Retinal pigment epithelial cell (primary cell): ENCODE results near the gene GPALPP1.
A peak's percentile ranks its signal among the peaks of the same experiment; 100 is the strongest.

ENCODE experiments used
- DNase-seq: peaks from one replicate; pipeline ENCODE4 v3.0.0-alpha.2; 2010; ENCODE audit warnings: low read depth
- H3K4me3 ChIP-seq: 2 replicates; pipeline ENCODE4 v1.5.1; 2011; ENCODE audit warnings: mild to moderate bottlenecking, low read length, control low read depth, moderate library complexity
- TF ChIP-seq, protein P1 (sequence below): conservative IDR thresholded peaks from 2 replicates; pipeline ENCODE4 v1.5.1; 2011; ENCODE audit warnings: low read depth, low read length, control low read depth, inconsistent platforms

The GPALPP1 gene

DNA sequence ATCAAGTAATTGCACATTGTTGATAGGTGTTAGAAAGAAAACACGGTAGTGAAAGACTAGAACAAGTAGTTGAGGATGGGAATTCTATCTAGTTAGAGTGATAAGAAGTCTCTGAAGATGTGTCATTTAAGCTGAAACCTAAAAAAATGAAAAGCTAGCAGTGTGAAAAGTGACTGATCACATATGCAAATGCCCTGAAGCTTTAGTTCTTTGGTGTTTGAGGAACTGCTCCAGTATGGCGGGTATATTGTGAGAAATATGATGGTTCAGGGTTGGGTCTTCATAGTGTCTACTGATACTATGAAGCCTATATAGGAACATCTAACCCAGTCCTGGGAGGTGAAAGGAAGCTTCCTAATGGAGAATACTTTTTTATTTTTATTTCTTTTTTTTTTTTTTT lies 45.0 kb downstream of the GPALPP1 start:
- no peak for DNase-seq
- no peak overlapping the region for H3K4me3 ChIP-seq
- TF ChIP-seq, protein P1, sequence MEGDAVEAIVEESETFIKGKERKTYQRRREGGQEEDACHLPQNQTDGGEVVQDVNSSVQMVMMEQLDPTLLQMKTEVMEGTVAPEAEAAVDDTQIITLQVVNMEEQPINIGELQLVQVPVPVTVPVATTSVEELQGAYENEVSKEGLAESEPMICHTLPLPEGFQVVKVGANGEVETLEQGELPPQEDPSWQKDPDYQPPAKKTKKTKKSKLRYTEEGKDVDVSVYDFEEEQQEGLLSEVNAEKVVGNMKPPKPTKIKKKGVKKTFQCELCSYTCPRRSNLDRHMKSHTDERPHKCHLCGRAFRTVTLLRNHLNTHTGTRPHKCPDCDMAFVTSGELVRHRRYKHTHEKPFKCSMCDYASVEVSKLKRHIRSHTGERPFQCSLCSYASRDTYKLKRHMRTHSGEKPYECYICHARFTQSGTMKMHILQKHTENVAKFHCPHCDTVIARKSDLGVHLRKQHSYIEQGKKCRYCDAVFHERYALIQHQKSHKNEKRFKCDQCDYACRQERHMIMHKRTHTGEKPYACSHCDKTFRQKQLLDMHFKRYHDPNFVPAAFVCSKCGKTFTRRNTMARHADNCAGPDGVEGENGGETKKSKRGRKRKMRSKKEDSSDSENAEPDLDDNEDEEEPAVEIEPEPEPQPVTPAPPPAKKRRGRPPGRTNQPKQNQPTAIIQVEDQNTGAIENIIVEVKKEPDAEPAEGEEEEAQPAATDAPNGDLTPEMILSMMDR: no peak

DNA sequence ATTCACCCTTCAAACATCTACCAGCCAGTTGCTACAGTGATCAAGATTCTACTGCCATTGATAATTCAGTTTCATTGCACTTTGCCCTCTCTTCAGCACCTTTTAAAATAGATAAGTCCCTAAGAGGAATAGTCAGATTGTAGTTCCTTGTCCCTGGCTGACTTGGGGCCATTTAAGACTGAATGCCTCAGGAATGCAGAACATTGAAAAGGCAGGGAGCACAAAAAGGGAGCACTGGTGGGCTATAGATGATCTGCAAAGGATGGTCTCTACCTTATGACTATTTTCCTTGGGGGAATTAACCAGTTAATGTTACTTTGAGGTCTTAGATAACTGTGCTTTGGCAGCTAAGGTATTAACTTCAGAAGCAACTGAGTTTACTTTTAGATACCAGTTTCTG lies 46.9 kb downstream of the GPALPP1 start:
- TF ChIP-seq, protein P1: no peak
- no peak overlapping the region for H3K4me3 ChIP-seq
- DNase-seq: no peak

- H3K4me3 ChIP-seq: no peak overlapping the region
- DNase-seq: no peak
- TF ChIP-seq, protein P1: no peak
Measured at GRCh38 chr13:45040173-45040572, 50.8 kb downstream of the GPALPP1 start.

GRCh38 chr13:45040622-45041021 lies 51.3 kb downstream of the GPALPP1 start:
- TF ChIP-seq, protein P1: no peak
- DNase-seq: no peak
- no peak overlapping the region for H3K4me3 ChIP-seq

GRCh38 chr13:45042539-45042938 lies 53.2 kb downstream of the GPALPP1 start:
- H3K4me3 ChIP-seq: no peak overlapping the region
- TF ChIP-seq, protein P1: no peak
- DNase-seq: no peak

GRCh38 chr13:45046445-45046844 lies 57.1 kb downstream of the GPALPP1 start:
- TF ChIP-seq, protein P1: no peak
- H3K4me3 ChIP-seq: peak overlapping the region; percentile 61
- no peak for DNase-seq

DNA sequence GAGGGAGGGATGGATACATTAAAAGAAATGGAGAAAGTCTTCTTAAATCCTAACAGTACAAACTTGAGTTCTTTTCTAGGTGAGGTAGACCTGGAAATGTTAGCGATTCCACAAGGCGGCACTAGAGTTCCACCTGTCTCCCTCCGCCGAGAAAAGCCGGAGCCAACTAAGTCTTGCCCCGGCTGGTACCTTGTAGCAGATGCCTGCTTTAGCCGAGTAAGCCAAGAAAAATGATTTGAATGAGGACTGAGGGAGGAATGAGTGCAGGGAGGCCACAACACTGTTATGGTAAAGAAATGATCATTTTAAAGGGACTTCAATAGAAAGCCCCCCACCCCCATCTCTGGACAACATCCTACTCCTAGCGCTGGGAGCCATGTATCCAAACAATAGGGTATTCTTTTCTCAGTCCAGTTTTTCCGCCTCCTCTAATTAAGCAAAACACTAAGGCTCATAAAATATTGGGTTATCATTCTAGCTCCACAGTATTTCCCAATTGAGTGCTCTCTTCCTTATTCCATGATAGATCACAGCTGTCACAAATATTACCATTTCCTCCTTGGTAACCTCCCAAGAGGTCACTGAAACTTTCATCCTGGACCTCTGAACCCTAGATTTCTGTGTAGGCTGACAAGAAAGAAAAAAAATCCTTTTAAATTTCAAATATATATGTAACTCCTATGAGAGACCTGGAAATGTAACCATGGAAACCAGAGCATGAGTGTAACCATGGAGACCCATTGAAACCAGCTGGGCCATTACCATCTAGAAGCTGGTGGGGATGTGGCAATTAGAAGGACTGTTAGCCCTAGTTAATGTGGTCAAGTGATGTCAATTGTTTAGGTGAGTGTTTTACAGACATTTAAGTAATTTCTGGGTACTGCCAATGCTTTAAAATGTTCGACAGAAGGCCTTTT lies 58.3 kb downstream of the GPALPP1 start:
- peak; percentile 62 for DNase-seq
- TF ChIP-seq, protein P1: peak; percentile 93
- H3K4me3 ChIP-seq: peak overlapping the region; percentile 61
